Mesothelial cell of epicardium (in vitro differentiated cells): ENCODE results near the gene DPM1. TPM values are rescaled to one million over a fixed set of nuclear protein-coding genes. Genes with fewer than 3 reads are reported as not detected.
A peak's percentile ranks its signal among the peaks of the same experiment; 100 is the strongest.

Experiments
- DNase-seq, 2 experiments: peaks; one replicate each; pipeline ENCODE4 v3.0.0; 2021; ENCODE audit warnings: low spot score in 2 of 2; ENCODE audit not compliant: unreplicated experiment in 2 of 2
- H3K27ac Mint-ChIP-seq: 2 replicates; pipeline ENCODE4 v1.8.0; 2021; ENCODE audit warnings: mixed read lengths
- H3K27me3 Mint-ChIP-seq: 2 replicates; pipeline ENCODE4 v1.8.0; 2021; ENCODE audit warnings: low read depth, mixed read lengths
- H3K36me3 Mint-ChIP-seq: 2 replicates; pipeline ENCODE4 v1.8.0; 2021; ENCODE audit warnings: mixed read lengths
- H3K4me1 Mint-ChIP-seq: 2 replicates; pipeline ENCODE4 v1.8.0; 2021; ENCODE audit warnings: mixed read lengths
- H3K4me3 Mint-ChIP-seq: 2 replicates; pipeline ENCODE4 v1.8.0; 2021; ENCODE audit warnings: mild to moderate bottlenecking, moderate library complexity, mixed read lengths
- H3K9me3 Mint-ChIP-seq: 2 replicates; pipeline ENCODE4 v1.8.0; 2021; ENCODE audit warnings: mixed read lengths
- total RNA-seq: library from RNA; stranded (reverse); gene quantifications from 3 replicates; pipeline ENCODE4 v1.2.1, GENCODE V29; 2021
- TF ChIP-seq, protein P1 (sequence below): fragments of 200-600 bp; sonication (generic); IDR thresholded peaks from one replicate; pipeline ENCODE4 v1.5.0; 2021; ENCODE audit warnings: antibody characterized with exemption; ENCODE audit not compliant: unreplicated experiment

DPM1 gene
- total RNA-seq, 1 donor from 2014 or later: 34.5 TPM

DNA sequence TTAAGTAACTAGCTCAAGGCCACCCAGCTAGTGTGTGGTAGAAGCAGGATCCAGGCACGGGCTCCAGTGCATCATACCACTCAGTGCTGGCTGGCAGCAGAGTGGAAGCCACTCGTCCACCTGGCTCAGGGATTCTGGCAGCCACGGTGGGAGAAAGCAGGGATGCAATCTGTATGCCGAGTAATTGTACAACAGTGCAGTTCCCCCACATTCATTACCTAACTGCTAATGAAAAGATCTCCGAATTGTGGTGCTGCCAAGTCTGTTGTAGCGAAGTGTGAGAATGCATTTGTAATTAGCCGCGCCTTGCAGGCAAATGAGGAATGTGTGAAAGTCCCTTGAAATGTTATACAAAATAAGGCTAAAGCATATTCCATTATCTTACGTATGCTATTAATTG is 35.5 kb upstream of the DPM1 start:
- H3K36me3 Mint-ChIP-seq: no peaks in the 10 kb centered on the region
- no peak overlapping the region for H3K27ac Mint-ChIP-seq
- no peak overlapping the region for H3K4me3 Mint-ChIP-seq
- DNase-seq: no peak
- no peaks in the 10 kb centered on the region for H3K27me3 Mint-ChIP-seq
- TF ChIP-seq, protein P1, sequence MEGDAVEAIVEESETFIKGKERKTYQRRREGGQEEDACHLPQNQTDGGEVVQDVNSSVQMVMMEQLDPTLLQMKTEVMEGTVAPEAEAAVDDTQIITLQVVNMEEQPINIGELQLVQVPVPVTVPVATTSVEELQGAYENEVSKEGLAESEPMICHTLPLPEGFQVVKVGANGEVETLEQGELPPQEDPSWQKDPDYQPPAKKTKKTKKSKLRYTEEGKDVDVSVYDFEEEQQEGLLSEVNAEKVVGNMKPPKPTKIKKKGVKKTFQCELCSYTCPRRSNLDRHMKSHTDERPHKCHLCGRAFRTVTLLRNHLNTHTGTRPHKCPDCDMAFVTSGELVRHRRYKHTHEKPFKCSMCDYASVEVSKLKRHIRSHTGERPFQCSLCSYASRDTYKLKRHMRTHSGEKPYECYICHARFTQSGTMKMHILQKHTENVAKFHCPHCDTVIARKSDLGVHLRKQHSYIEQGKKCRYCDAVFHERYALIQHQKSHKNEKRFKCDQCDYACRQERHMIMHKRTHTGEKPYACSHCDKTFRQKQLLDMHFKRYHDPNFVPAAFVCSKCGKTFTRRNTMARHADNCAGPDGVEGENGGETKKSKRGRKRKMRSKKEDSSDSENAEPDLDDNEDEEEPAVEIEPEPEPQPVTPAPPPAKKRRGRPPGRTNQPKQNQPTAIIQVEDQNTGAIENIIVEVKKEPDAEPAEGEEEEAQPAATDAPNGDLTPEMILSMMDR: no peak
- H3K4me1 Mint-ChIP-seq: peaks cover 14% of the 10 kb centered on the region
- H3K9me3 Mint-ChIP-seq: no peaks in the 10 kb centered on the region

DNA sequence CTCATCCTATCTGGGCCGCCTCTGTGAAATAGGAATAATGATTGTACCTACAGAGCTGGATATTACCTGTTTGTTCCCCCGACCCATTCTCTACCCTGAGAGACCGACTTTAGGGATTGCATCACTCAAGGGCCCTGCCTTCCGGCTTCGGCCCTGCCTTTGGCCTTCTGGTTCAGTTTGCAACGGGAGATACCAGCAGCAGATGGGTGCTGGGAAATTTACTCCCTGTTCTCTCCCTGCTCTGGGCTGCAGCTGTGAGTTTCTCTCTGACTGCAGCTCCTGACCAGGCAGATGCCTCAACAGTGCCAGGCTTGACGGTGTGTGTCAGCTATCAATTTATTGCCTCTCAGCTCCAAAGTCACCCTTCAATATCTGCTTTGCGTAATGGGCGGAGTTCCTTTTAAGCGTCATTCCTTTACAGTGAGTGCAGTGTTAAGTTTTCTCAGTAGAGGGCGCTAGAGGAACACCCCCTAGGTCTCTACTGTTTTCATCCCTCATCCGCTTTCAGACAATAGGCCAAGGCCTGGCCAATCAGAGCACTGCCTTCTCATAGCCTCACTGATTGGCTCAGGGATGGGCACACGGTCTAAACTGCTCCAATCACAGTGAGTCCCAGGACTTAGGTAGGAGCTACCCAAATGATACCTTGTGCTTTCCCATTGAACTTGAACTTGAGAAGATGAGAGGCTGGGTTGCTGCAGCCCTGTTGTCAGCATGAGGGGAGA is 34.6 kb upstream of the DPM1 start:
- Mint-ChIP-seq H3K36me3 (no peaks in the 10 kb centered on the region), H3K4me3 (no peak overlapping the region), H3K27ac (peak overlapping the region; percentile 39), H3K27me3 (no peaks in the 10 kb centered on the region), H3K4me1 (peaks cover 17% of the 10 kb centered on the region), H3K9me3 (no peaks in the 10 kb centered on the region)
- TF ChIP-seq, protein P1: peak; percentile 66
- no peak for DNase-seq

DNA sequence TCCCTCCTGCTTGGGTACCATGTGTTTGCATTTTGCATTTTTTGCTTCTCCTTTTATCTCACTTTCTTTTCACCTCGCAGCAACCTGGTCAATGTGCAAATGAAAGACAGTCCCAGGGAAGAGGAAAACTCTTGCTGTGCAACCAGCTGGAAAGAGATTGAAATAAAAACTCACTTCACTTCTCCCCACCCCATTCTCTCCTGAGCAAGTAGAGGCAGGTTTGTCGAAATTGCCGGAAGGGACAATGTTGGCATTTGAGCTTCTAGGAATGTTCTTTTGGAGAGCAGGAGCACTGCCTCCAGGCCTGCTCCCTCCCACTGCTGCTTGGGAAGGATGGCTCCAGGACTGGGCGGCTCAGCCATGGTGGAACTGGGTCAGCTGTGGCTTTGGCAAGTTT is 34.0 kb upstream of the DPM1 start:
- TF ChIP-seq, protein P1: no peak
- H3K4me1 Mint-ChIP-seq: peaks cover 16% of the 10 kb centered on the region
- no peak for DNase-seq
- H3K9me3 Mint-ChIP-seq: no peaks in the 10 kb centered on the region
- peak overlapping the region; percentile 39 for H3K27ac Mint-ChIP-seq
- H3K27me3 Mint-ChIP-seq: no peaks in the 10 kb centered on the region
- H3K36me3 Mint-ChIP-seq: no peaks in the 10 kb centered on the region
- no peak overlapping the region for H3K4me3 Mint-ChIP-seq

DNA sequence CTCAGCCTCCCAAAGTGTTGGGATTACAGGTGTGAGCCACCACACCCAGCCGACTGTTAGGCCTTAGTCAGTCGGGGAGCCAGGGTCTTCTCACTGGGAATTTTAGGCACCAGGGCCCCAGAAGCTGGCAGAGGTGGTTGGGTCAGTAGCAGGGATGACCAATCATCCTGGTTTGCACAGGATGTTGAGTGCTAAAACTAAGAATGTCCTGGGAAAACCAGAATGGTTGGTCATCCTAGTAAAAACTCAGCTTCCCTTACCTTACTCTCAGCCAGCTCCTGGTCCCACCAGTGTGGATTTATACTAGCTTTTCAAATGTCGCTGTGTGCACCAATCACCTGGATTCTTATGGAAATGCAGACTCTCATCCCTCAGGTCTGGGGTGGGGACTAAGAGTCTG is 32.7 kb upstream of the DPM1 start:
- no peak overlapping the region for H3K27ac Mint-ChIP-seq

DNA sequence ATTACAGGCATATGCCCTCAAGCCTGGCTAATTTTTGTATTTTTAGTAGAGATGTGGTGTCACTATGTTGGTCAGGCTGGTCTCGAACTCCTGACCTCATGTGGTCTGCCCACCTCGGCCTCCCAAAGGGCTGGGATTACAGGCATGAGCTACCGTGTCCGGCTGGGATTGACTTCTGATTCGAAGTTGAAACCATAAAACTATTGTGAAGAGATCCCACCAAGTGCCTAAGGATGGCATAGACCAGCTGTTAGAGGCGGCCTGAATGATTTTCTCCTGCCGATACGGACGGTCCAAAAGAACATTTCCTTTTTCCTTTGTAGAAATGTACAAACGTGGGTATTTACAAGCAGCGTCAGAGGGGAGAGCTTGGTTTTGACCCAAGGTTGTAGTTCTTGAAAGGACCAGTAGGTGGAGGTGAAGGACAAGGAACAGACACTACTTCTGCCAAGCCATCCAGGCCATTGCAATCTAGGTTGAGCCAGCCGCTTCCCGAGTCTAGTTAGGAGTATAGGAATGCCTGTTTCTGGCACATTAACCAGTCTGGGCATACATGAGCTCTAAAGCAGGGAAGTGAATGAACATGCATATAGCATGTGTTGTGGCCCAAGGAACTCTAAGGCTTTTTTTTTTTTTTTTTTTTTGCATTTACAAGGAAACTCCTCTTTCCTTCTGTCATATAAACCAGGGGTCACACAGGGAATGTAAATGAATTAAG is 29.3 kb upstream of the DPM1 start:
- H3K4me3 Mint-ChIP-seq: no peak overlapping the region
- H3K9me3 Mint-ChIP-seq: no peaks in the 10 kb centered on the region
- H3K27ac Mint-ChIP-seq: no peak overlapping the region
- TF ChIP-seq, protein P1: peak; percentile 96
- no peaks in the 10 kb centered on the region for H3K36me3 Mint-ChIP-seq
- no peaks in the 10 kb centered on the region for H3K27me3 Mint-ChIP-seq
- H3K4me1 Mint-ChIP-seq: peaks cover 9% of the 10 kb centered on the region
- DNase-seq: peak; percentile 45 to 77

More for the DNA sequence above, 32.7 kb upstream of the DPM1 start:
- Mint-ChIP-seq H3K4me3 (no peak overlapping the region), H3K27me3 (no peaks in the 10 kb centered on the region), H3K36me3 (no peaks in the 10 kb centered on the region), H3K4me1 (peaks cover 14% of the 10 kb centered on the region), H3K9me3 (no peaks in the 10 kb centered on the region)
- TF ChIP-seq, protein P1: no peak
- no peak for DNase-seq
